ENCODE data around the gene ANKLE1.
A peak's percentile ranks its signal among the peaks of the same experiment; 100 is the strongest.

The ANKLE1 gene

GRCh38 chr19:17281391-17282304, at the start of gene ANKLE1:
Gene ANKLE1, plus strand, starts transcription at chr19:17281901. Its CDS starts 20 bp downstream, at chr19:17281921.
- H3K36me3 ChIP-seq (ENCODE audit: control insufficient read depth in 2 of 2, insufficient read depth in 1 of 2, low read length in 2 of 2) = peaks cover 4 to 18% of the 10 kb centered on the region in 2 experiments; a peak in 2 of 3 replicates
- no peak within 1 kb of the TSS for H3K27ac ChIP-seq (ENCODE audit: extremely low read depth, low read depth, low read length)
- H3K4me3 ChIP-seq (ENCODE audit: low read depth, low read length) = no peak within 1 kb of the TSS
- H3K9me3 ChIP-seq (ENCODE audit: control insufficient read depth, insufficient read depth, low read depth, low read length) = no peaks in the 10 kb centered on the region
- ChIA-PET POLR2A (interaction anchor here (0.6 to 1.0 kb wide), 6 partner anchors 15 to 59 kb away, joined by 3 to 8 read pairs (median 3); partner anchors contain the start of gene BABAM1), CTCF (interaction anchor here (0.5 to 4.1 kb wide), 22 partner anchors 8 to 1201 kb away, joined by 3 to 37 read pairs (median 4); partner anchors contain the start of genes ABHD8, BABAM1, HAUS8 and USE1)
- TF ChIP-seq PRDM1 (tag by site-specific recombination; IDR thresholded peaks at IDR 0.05) = no peak
- TF ChIP-seq ZNF529 (tag by site-specific recombination; IDR thresholded peaks at IDR 0.05; ENCODE audit: insufficient replicate concordance) = no peak
- no peak for TF ChIP-seq AEBP2 (tag by site-specific recombination; IDR thresholded peaks at IDR 0.05; ENCODE audit: borderline replicate concordance)
- TF ChIP-seq ZNF664 (tag by site-specific recombination; IDR thresholded peaks at IDR 0.05) = 0 out of 2 replicates have a peak, but pooled peaks have one; percentile 32
- no peaks in the 10 kb centered on the region for H3K4me1 ChIP-seq (ENCODE audit: control insufficient read depth, insufficient read depth, low read length)

- TF ChIP-seq ZNF704 (tag by site-specific recombination; IDR thresholded peaks at IDR 0.05) (no peak), YY2 (tag by site-specific recombination; IDR thresholded peaks at IDR 0.05) (no peak), ZNF239 (tag by site-specific recombination; IDR thresholded peaks at IDR 0.05) (no peak), ZNF133 (tag by site-specific recombination; IDR thresholded peaks at IDR 0.05) (no peak), ZBTB7A (tag by site-specific recombination; IDR thresholded peaks at IDR 0.05; ENCODE audit: low read depth) (no peak), INSM2 (tag by site-specific recombination; IDR thresholded peaks at IDR 0.05) (no peak), ZNF211 (tag by site-specific recombination; IDR thresholded peaks at IDR 0.05; ENCODE audit: low read depth) (no peak), ZFP41 (tag by site-specific recombination; IDR thresholded peaks at IDR 0.05; ENCODE audit: borderline replicate concordance) (no peak), ELK4 (IDR thresholded peaks at IDR 0.05; ENCODE audit: borderline replicate concordance, low read depth, low read length) (no peak), ATF2 (tag by site-specific recombination; IDR thresholded peaks at IDR 0.05; ENCODE audit: low read depth) (no peak), ZIC2 (tag by site-specific recombination; IDR thresholded peaks at IDR 0.05) (no peak), ZNF529 (tag by site-specific recombination; IDR thresholded peaks at IDR 0.05; ENCODE audit: insufficient replicate concordance) (no peak), MYNN (tag by site-specific recombination; IDR thresholded peaks at IDR 0.05; ENCODE audit: borderline replicate concordance) (no peak), ZNF37A (tag by site-specific recombination; IDR thresholded peaks at IDR 0.05) (no peak), YY1 (tag by site-specific recombination; IDR thresholded peaks at IDR 0.05) (no peak), KLF9 (tag by site-specific recombination; IDR thresholded peaks at IDR 0.05; ENCODE audit: low read depth) (no peak), PRDM4 (tag by site-specific recombination; IDR thresholded peaks at IDR 0.05) (no peak), ZNF350 (tag by site-specific recombination; IDR thresholded peaks at IDR 0.05) (no peak)
Observed at GRCh38 chr19:17232258-17232657, 49.4 kb upstream of the ANKLE1 start.

More at GRCh38 chr19:17232258-17232657, 49.4 kb upstream of the ANKLE1 start:
- peaks cover 11% of the 10 kb centered on the region for H3K4me1 ChIP-seq (ENCODE audit: control insufficient read depth, insufficient read depth, low read length)
- CTCF ChIA-PET = interaction anchor here (0.7 kb wide), 1 partner anchor 151 kb away, joined by 3 read pairs; no protein-coding TSS in a partner anchor
- H3K4me3 ChIP-seq (ENCODE audit: low read depth, low read length) = no peak overlapping the region
- H3K36me3 ChIP-seq (ENCODE audit: control insufficient read depth in 2 of 2, insufficient read depth in 1 of 2, low read length in 2 of 2) = peaks cover 18 to 48% of the 10 kb centered on the region in 2 experiments; a peak in 2 of 3 replicates
- POLR2A ChIA-PET = interaction anchor here (0.6 kb wide), 1 partner anchor 766 kb away, joined by 9 read pairs; no protein-coding TSS in a partner anchor
- no peak overlapping the region for H3K27ac ChIP-seq (ENCODE audit: extremely low read depth, low read depth, low read length)
- H3K9me3 ChIP-seq (ENCODE audit: control insufficient read depth, insufficient read depth, low read depth, low read length) = no peaks in the 10 kb centered on the region

Measured in HEK293 (cell line).